A549 (cell line): Measurements from ENCODE around the gene PPP1R3C. TPM values are rescaled to one million over a fixed set of nuclear protein-coding genes. Genes with fewer than 3 reads are reported as not detected.

ENCODE experiments used
- ATAC-seq, 2 experiments: fragments of 200-7000 bp in 1 of 2; fragments of >200 bp in 1 of 2; cut with Nextera tagmentation in 1 of 2; cut with Tn5 transposase in 1 of 2; 3 replicates each; pipeline versions ENCODE4 v1.8.0 to v1.9.1; 2018 to 2020; ENCODE audit warnings: mild to moderate bottlenecking in 1 of 2, moderate library complexity in 1 of 2
- CTCF ChIA-PET: fragments of 300-600 bp; sonication (Branson Sonifier 250); formaldehyde crosslinking; extraction: SDS; loops from one replicate; lab custom pipeline; 2021; ENCODE audit warnings: antibody characterized with exemption, inconsistent platforms; lab: Yijun Ruan, JAX
- POLR2A ChIA-PET: fragments of 350-600 bp; formaldehyde crosslinking; extraction: SDS; loops from one replicate; lab custom pipeline; 2021; ENCODE audit warnings: antibody characterized with exemption, inconsistent platforms; lab: Yijun Ruan, JAX
- DNase-seq, 2 experiments: peaks; one replicate each; pipeline versions ENCODE4 v3.0.0 to v3.0.0-alpha.2; 2011 to 2016; ENCODE audit warnings: low read depth in 1 of 2, low spot score in 1 of 2
- FAIRE-seq: peaks from 2 replicates; lab custom pipeline; 2011; peaks lifted over from hg19 to GRCh38; lab: Jason Lieb, UNC
- H3K27ac ChIP-seq, 2 experiments: fragments of >200 bp; sonication (Bioruptor Twin); formaldehyde crosslinking; 3 replicates each; pipeline ENCODE4 v1.5.1; 2016 to 2017
- H3K4me1 ChIP-seq: fragments of >200 bp; sonication (Bioruptor Twin); formaldehyde crosslinking; 3 replicates; pipeline ENCODE4 v1.6.1; 2016
- H3K4me2 ChIP-seq: fragments of >200 bp; sonication (Bioruptor Twin); formaldehyde crosslinking; 3 replicates; pipeline ENCODE4 v1.6.1; 2016
- H3K4me3 ChIP-seq: fragments of >200 bp; sonication (Bioruptor Twin); formaldehyde crosslinking; 3 replicates; pipeline ENCODE4 v1.5.1; 2016
- H3K9me3 ChIP-seq: fragments of >200 bp; sonication (Bioruptor Twin); formaldehyde crosslinking; 3 replicates; pipeline ENCODE4 v1.6.1; 2016
- BCL3 ChIP-seq: fragments of >200 bp; sonication (Bioruptor Twin); formaldehyde crosslinking; IDR thresholded peaks from 3 replicates; pipeline ENCODE4 v1.6.1; 2016
- BHLHE40 ChIP-seq: IDR thresholded peaks from 2 replicates; pipeline ENCODE4 v1.6.1; 2012; ENCODE audit warnings: low read depth, low read length, inconsistent platforms
- CEBPB ChIP-seq, 2 experiments: fragments of >200 bp in 1 of 2; sonication (Bioruptor Twin) in 1 of 2; formaldehyde crosslinking in 1 of 2; IDR thresholded peaks; 2 replicates each; pipeline ENCODE4 v1.6.1; 2012 to 2016
- E2F6 ChIP-seq: IDR thresholded peaks from 2 replicates; pipeline ENCODE4 v1.6.1; 2012; ENCODE audit warnings: low read depth, borderline replicate concordance
- EHF ChIP-seq: fragments of 250-450 bp; sonication (Bioruptor Pico); IDR thresholded peaks from 2 replicates; pipeline ENCODE4 v1.5.0; 2020; ENCODE audit warnings: mild to moderate bottlenecking
- EHMT2 ChIP-seq: fragments of 200-600 bp; sonication (generic); IDR thresholded peaks from 2 replicates; pipeline ENCODE4 v1.6.1; 2016; ENCODE audit warnings: antibody characterized with exemption, low read depth, mild to moderate bottlenecking, moderate library complexity
- EP300 ChIP-seq, 2 experiments: fragments of >200 bp; sonication (Bioruptor Twin); formaldehyde crosslinking; IDR thresholded peaks; 2 replicates in 1 of 2; 3 replicates in 1 of 2; pipeline ENCODE4 v1.6.1; 2016 to 2017
- ESRRA ChIP-seq: fragments of 150-350 bp; IDR thresholded peaks from 2 replicates; pipeline ENCODE4 v1.6.1; 2014; ENCODE audit warnings: mild to moderate bottlenecking, low read length, borderline replicate concordance
- GATA3 ChIP-seq: IDR thresholded peaks from 2 replicates; pipeline ENCODE4 v1.6.1; 2012; ENCODE audit warnings: borderline replicate concordance
- HDAC2 ChIP-seq: fragments of 200-600 bp; sonication (generic); IDR thresholded peaks from 2 replicates; pipeline ENCODE4 v1.6.1; 2016
- HOXB5 ChIP-seq: fragments of 250-450 bp; sonication (Bioruptor Pico); IDR thresholded peaks from 2 replicates; pipeline ENCODE4 v1.5.0; 2020; ENCODE audit warnings: mild to moderate bottlenecking, moderate library complexity
- JUN ChIP-seq, 2 experiments: fragments of >200 bp; sonication (Bioruptor Twin); formaldehyde crosslinking; IDR thresholded peaks; 2 replicates in 1 of 2; 3 replicates in 1 of 2; pipeline ENCODE4 v1.6.1; 2016 to 2017
- JUNB ChIP-seq: fragments of >200 bp; sonication (Bioruptor Twin); formaldehyde crosslinking; IDR thresholded peaks from 2 replicates; pipeline ENCODE4 v1.6.1; 2016
- MAFK ChIP-seq: fragments of 450-650 bp; IDR thresholded peaks from 2 replicates; pipeline ENCODE4 v1.6.1; 2014; ENCODE audit not compliant: partially characterized antibody
- MAX ChIP-seq: IDR thresholded peaks from 2 replicates; pipeline ENCODE4 v1.6.1; 2012
- MAZ ChIP-seq: fragments of 150-350 bp; IDR thresholded peaks from 2 replicates; pipeline ENCODE4 v1.6.1; 2014; ENCODE audit warnings: antibody characterized with exemption, low read depth, low read length, borderline replicate concordance
- POLR2A ChIP-seq: IDR thresholded peaks from 2 replicates; pipeline ENCODE4 v1.6.1; 2012; ENCODE audit warnings: mild to moderate bottlenecking, low read length
- RAD21 ChIP-seq, 2 experiments: fragments of >200 bp in 1 of 2; sonication (Bioruptor Twin) in 1 of 2; formaldehyde crosslinking in 1 of 2; IDR thresholded peaks in 1 of 2; conservative IDR thresholded peaks in 1 of 2; 2 replicates in 1 of 2; 3 replicates in 1 of 2; pipeline ENCODE4 v1.6.1; 2012 to 2018; ENCODE audit warnings: inconsistent platforms in 1 of 2
- RARB ChIP-seq: fragments of 250-450 bp; sonication (Bioruptor Pico); IDR thresholded peaks from 2 replicates; pipeline ENCODE4 v1.8.0; 2021; ENCODE audit warnings: mild to moderate bottlenecking, moderate library complexity
- SMC3 ChIP-seq: fragments of >200 bp; sonication (Bioruptor Twin); formaldehyde crosslinking; IDR thresholded peaks from 3 replicates; pipeline ENCODE4 v1.6.1; 2018; ENCODE audit warnings: inconsistent platforms
- TFCP2L1 ChIP-seq: fragments of 250-450 bp; sonication (Bioruptor Pico); IDR thresholded peaks from 2 replicates; pipeline ENCODE4 v1.5.0; 2021; ENCODE audit warnings: mild to moderate bottlenecking
- USF2 ChIP-seq: fragments of 450-650 bp; IDR thresholded peaks from 2 replicates; pipeline ENCODE4 v1.6.1; 2014; ENCODE audit warnings: antibody characterized with exemption
- WGBS: methylation state at CpG from one replicate; pipeline ENCODE4 v1.1.6; 2017; ENCODE audit errors: missing lambda C conversion rate; 5-methylcytosine and 5-hydroxymethylcytosine counted together
- polyA plus RNA-seq, 4 experiments: library from polyadenylated mRNA; depleted of rRNA in 3 of 4; stranded (reverse); fragments of >200 nt; fragmentation: RNase III in 1 of 4; extraction: RNeasy Plus Mini Kit Qiagen cat#74134 plus additional on column Dnase treatment in 1 of 4; gene quantifications; 2 replicates in 3 of 4; 3 replicates in 1 of 4; pipeline ENCODE4 v1.2.3, GENCODE V29; 2011 to 2017
- TF ChIP-seq, protein P1 (sequence below): fragments of 150-350 bp; IDR thresholded peaks from 2 replicates; pipeline ENCODE4 v1.6.1; 2014; ENCODE audit warnings: low read depth, mild to moderate bottlenecking, low read length
- TF ChIP-seq, protein P2 (sequence below): IDR thresholded peaks from 2 replicates; pipeline ENCODE4 v1.6.1; 2012

Gene PPP1R3C
- polyA plus RNA-seq, 2 of the 4 experiments (the other 2 are of a cell fraction), result 10.5 to 20.0 TPM

- no peak for TF ChIP-seq USF2
- TF ChIP-seq TFCP2L1, result no peak
- TF ChIP-seq BHLHE40, result no peak
- TF ChIP-seq, protein P1, sequence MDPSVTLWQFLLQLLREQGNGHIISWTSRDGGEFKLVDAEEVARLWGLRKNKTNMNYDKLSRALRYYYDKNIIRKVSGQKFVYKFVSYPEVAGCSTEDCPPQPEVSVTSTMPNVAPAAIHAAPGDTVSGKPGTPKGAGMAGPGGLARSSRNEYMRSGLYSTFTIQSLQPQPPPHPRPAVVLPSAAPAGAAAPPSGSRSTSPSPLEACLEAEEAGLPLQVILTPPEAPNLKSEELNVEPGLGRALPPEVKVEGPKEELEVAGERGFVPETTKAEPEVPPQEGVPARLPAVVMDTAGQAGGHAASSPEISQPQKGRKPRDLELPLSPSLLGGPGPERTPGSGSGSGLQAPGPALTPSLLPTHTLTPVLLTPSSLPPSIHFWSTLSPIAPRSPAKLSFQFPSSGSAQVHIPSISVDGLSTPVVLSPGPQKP, result no peak
- no peak for TF ChIP-seq RARB
- TF ChIP-seq JUN (IDR thresholded peaks at IDR 0.05), result peak in 1 of 2 experiments; percentile 70; a peak in 4 of 5 replicates
- no peak for TF ChIP-seq MAZ
- 0 out of 2 replicates have a peak, but pooled peaks have one; percentile 19 for TF ChIP-seq EHMT2
- peak; percentile 24 to 38; a peak in 3 of 5 replicates for TF ChIP-seq RAD21 (conservative IDR thresholded peaks at IDR 0.05 in 1 of 2, IDR thresholded peaks at IDR 0.05 in 1 of 2)
These were observed 42.5 kb downstream of the PPP1R3C start (continued) for GRCh38 chr10:91590142-91590903.

- POLR2A ChIA-PET, result interaction anchor here (4.3 kb wide), 1 partner anchor 43 kb away, joined by 37 read pairs; the partner anchor contains the start of gene PPP1R3C
- Histone ChIP-seq H3K27ac (peak overlapping the region; percentile 93 to 94), H3K4me1 (peaks cover 66% of the 10 kb centered on the region), H3K4me2 (peak overlapping the region; percentile 75), H3K4me3 (0 out of 3 replicates have a peak overlapping the region, but pooled peaks have one; percentile 0), H3K9me3 (no peaks in the 10 kb centered on the region)
- WGBS, result 92% methylated on average over 3 of the region's 3 CpGs
- FAIRE-seq, result no peak
- TF ChIP-seq, protein P2, sequence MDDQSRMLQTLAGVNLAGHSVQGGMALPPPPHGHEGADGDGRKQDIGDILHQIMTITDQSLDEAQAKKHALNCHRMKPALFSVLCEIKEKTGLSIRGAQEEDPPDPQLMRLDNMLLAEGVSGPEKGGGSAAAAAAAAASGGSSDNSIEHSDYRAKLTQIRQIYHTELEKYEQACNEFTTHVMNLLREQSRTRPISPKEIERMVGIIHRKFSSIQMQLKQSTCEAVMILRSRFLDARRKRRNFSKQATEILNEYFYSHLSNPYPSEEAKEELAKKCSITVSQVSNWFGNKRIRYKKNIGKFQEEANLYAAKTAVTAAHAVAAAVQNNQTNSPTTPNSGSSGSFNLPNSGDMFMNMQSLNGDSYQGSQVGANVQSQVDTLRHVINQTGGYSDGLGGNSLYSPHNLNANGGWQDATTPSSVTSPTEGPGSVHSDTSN, result no peak
- no peak for TF ChIP-seq E2F6
- TF ChIP-seq HDAC2, result 0 out of 2 replicates have a peak, but pooled peaks have one; percentile 25
- ATAC-seq, result peak; percentile 1 to 4; a peak in 3 of 6 replicates
- DNase-seq, result no peak
- CTCF ChIA-PET, result interaction anchor here (0.6 to 2.8 kb wide), 8 partner anchors 9 to 169 kb away, joined by 3 to 14 read pairs (median 4); partner anchors contain the start of gene PPP1R3C
These were observed 43.2 kb downstream of the PPP1R3C start for GRCh38 chr10:91589658-91590035.

DNA sequence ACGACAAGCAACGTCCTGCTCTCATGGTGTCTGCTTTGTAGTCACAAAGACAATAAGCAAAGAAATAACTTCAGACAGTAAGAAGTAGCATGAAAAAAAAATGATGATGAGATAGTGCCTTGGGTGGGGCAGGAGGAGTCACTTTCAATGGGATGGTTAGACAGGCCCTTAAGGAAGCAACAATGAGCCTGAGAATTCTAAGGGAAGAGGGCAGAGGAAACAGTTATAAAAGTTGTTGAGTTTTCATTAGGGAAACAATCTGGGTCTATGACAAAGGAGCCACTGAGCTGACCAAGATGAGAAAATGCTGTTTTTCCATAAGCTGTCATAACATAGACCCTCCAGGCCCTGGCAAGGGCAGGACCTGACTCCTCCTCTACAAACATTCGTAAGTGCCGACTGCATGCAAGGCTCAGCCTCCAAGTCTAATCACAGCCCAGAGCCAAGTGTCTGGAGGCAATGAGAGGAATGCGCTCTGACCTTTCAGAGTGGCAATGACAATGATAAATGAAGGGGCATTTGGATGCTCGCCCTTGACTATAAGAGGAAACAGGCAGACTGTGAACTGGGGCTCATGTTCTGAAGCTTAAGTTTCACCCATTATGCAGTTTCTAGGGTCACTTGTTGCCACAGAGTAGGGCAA is 43.7 kb downstream of the PPP1R3C start:
- peak in 1 of 2 experiments; percentile 94 for DNase-seq
- peak; percentile 45 to 78 for ATAC-seq
- Histone ChIP-seq H3K9me3 (no peaks in the 10 kb centered on the region), H3K4me3 (no peak overlapping the region), H3K4me2 (peak overlapping the region; percentile 75), H3K4me1 (peaks cover 66% of the 10 kb centered on the region), H3K27ac (peak overlapping the region; percentile 93 to 94)
- peak; percentile 43 for FAIRE-seq
- CTCF ChIA-PET, result interaction anchor here (0.6 to 2.8 kb wide), 10 partner anchors 9 to 239 kb away, joined by 3 to 14 read pairs (median 4); partner anchors contain the start of gene PPP1R3C
- 5% methylated on average over 6 of the region's 6 CpGs for WGBS
- POLR2A ChIA-PET, result interaction anchor here (1.0 to 4.3 kb wide), 2 partner anchors 9 to 44 kb away, joined by 3 to 37 read pairs; partner anchors contain the start of gene PPP1R3C
- TF ChIP-seq MAX (peak; percentile 71; the same call in 1 of the 2 replicates), ESRRA (peak; percentile 89), BCL3 (0 out of 3 replicates have a peak, but pooled peaks have one; percentile 30), POLR2A (no peak), EP300 (IDR thresholded peaks at IDR 0.05) (0 out of 5 replicates have a peak, but pooled peaks of 1 of the 2 experiments have one; percentile 31), RAD21 (conservative IDR thresholded peaks at IDR 0.05 in 1 of 2, IDR thresholded peaks at IDR 0.05 in 1 of 2) (peak; percentile 17 to 19; a peak in 1 of 5 replicates), EHF (CRISPR knock-in tag) (no peak), MAFK (peak; percentile 1), JUNB (0 out of 2 replicates have a peak, but pooled peaks have one; percentile 34), GATA3 (peak; percentile 82), CEBPB (IDR thresholded peaks at IDR 0.05) (no peak; a peak in 1 of 4 replicates), HOXB5 (CRISPR knock-in tag) (peak; percentile 99), SMC3 (0 out of 3 replicates have a peak, but pooled peaks have one; percentile 22)
- TF ChIP-seq, protein P2, result 0 out of 2 replicates have a peak, but pooled peaks have one; percentile 67
